IPS-18a (cell line): Measurements from ENCODE around the gene OR5H2.

Experiments used
- H3K27ac ChIP-seq: one replicate; pipeline ENCODE4 v1.5.1; 2013; ENCODE audit warnings: low read length
- H3K27me3 ChIP-seq: one replicate; pipeline ENCODE4 v1.6.1; 2013; ENCODE audit warnings: mild to moderate bottlenecking, low read length; ENCODE audit not compliant: control insufficient read depth, insufficient read depth
- H3K36me3 ChIP-seq: one replicate; pipeline ENCODE4 v1.6.1; 2013; ENCODE audit warnings: low read depth, low read length; ENCODE audit not compliant: control insufficient read depth
- H3K4me1 ChIP-seq: one replicate; pipeline ENCODE4 v1.6.1; 2013; ENCODE audit warnings: low read depth, low read length; ENCODE audit not compliant: control insufficient read depth
- H3K4me3 ChIP-seq: one replicate; pipeline ENCODE4 v1.5.1; 2013; ENCODE audit warnings: low read length
- H3K9ac ChIP-seq: one replicate; pipeline ENCODE4 v1.6.1; 2013; ENCODE audit warnings: mild to moderate bottlenecking, low read length, moderate library complexity
- H3K9me3 ChIP-seq: one replicate; pipeline ENCODE4 v1.6.1; 2013; ENCODE audit warnings: low read depth, low read length; ENCODE audit not compliant: control insufficient read depth

OR5H2 gene

DNA sequence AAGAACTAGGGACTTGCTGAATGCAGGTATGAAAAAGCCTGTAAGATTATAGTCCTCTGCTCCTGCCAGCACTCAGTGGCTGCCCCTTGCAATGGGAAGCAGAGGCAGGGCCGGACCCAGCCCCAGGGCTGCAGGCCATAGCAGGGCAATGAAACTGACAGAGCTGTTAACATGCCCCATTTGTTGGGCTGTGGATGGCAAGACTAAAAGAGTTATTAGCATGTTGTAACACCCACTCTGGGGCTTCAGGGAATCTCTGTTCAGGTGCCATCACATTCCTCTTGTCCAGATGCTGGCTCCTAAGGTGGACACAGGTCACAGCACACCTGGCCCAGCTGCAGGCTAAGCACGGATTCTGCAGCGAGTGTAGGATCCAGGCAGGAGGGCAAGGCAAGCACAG is 7.4 kb upstream of the OR5H2 start:
- Histone ChIP-seq H3K36me3 (no peaks in the 10 kb centered on the region), H3K9me3 (peaks cover 4% of the 10 kb centered on the region), H3K4me1 (peaks cover 3% of the 10 kb centered on the region), H3K4me3 (no peak overlapping the region), H3K9ac (no peak overlapping the region), H3K27me3 (no peaks in the 10 kb centered on the region), H3K27ac (no peak overlapping the region)

DNA sequence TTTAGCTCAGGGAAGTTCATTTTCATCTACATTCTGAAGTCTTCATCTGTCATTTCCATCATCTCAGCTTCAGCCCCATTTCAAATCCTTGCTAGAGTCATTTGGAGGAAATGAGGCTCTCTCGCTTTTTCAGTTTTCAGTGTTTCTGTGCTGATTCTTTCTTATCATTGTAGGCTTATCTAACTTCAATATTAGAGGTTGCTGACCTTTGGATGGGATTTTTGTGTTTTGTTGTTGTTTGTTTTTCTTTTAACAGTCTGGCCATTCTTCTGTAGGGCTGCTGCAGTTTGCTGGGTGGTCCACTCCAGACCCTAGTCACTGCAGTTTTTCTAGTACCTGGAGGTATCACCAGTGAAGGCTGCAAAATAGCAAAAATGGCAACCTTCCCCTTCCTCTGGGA is 8.6 kb downstream of the OR5H2 start:
- no peaks in the 10 kb centered on the region for H3K36me3 ChIP-seq
- H3K9ac ChIP-seq: no peak overlapping the region
- H3K27me3 ChIP-seq: no peaks in the 10 kb centered on the region
- H3K4me1 ChIP-seq: no peaks in the 10 kb centered on the region
- H3K4me3 ChIP-seq: no peak overlapping the region
- no peak overlapping the region for H3K27ac ChIP-seq
- no peaks in the 10 kb centered on the region for H3K9me3 ChIP-seq

DNA sequence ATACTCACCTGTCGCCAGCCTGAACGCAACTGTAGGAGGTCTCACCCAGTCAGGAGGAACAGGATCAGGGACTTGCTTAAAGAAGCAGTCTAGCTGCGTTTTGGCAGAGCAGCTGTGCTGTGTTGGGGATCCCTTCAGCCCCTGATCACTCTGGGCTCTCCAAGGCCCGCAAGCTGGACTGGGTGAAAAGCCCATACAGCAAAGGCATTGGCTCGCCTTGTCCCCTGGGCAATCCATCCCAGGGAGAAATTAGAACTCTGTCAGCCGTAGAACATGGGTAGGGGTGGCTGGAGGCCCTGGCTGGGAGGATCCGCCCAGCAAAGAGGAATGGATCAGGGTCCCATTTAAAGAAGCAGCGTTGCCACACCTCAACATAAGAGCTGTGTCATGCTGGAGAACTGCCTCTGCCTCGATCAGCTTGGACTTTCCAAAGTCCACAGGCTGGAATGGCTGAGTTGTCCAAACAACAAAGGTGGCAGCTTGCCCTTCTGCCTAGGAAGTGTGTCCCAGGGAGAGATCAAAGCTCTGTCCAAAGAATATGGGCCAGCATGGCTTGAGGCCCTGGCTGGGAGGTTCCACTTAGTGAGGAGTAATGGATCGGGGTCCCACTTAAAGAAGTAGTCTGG is 9.1 kb downstream of the OR5H2 start:
- Histone ChIP-seq H3K9me3 (no peaks in the 10 kb centered on the region), H3K27ac (no peak overlapping the region), H3K4me1 (no peaks in the 10 kb centered on the region), H3K36me3 (no peaks in the 10 kb centered on the region), H3K9ac (no peak overlapping the region), H3K4me3 (no peak overlapping the region), H3K27me3 (no peaks in the 10 kb centered on the region)

DNA sequence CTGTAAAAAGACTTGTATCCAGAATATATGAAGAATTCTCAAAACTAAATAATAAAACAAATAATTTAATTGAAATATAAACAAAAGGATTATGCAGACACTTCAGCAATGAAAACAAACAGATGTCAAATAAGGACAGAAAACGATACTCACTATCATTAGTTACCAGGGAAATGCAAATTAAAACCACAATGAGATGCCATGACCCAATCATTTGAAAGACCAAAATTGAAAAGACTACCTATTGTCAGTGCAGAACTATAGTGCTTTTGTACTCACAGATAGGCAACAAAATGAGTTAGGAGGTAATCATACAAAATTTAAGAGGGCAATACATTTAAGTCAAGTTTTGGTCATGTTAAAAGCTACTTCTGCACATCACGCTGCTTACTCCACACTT is 39.8 kb downstream of the OR5H2 start:
- no peaks in the 10 kb centered on the region for H3K9me3 ChIP-seq
- no peaks in the 10 kb centered on the region for H3K36me3 ChIP-seq
- no peaks in the 10 kb centered on the region for H3K27me3 ChIP-seq
- H3K27ac ChIP-seq: no peak overlapping the region
- no peak overlapping the region for H3K4me3 ChIP-seq
- H3K4me1 ChIP-seq: peaks cover 28% of the 10 kb centered on the region
- H3K9ac ChIP-seq: no peak overlapping the region

DNA sequence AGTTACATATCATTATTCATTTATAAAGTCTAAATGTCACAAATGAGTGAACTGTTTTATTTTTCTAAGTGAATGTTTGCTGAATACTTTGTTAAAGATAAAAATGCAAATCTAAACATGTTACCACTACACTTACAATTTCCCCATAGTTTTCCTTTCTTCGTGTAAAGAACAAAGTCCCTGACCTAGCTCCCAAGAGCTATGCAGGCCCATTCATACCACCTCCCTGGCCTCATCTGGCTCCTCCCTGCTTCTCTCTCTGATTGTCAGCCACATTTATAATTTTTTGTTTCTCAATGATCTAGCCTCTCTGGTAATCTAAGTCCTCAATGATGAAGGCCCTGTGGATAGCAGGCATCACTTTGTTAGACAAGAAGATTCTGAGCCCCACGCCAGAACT is 40.4 kb downstream of the OR5H2 start:
- no peak overlapping the region for H3K4me3 ChIP-seq

DNA sequence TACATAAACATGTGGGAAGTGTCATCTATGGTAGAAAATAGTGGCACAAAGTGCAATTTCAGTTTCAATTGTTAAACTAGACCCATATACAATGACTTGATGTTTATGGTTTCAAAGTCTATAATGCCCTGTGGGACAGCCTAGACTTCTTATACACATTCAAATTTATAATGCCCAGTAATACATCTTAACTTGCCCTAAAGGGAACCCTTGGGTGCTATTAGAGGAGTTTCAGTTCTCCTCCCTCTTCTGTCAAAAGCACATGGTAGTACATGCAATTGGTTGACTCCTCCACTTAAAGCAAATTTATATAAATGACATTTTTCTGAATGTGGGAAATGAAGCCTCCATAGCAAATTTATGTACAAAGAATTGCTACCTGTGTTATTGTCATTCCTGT is 41.1 kb downstream of the OR5H2 start:
- H3K9me3 ChIP-seq: no peaks in the 10 kb centered on the region
- no peak overlapping the region for H3K9ac ChIP-seq
- no peak overlapping the region for H3K4me3 ChIP-seq
- H3K27me3 ChIP-seq: no peaks in the 10 kb centered on the region
- H3K4me1 ChIP-seq: peaks cover 31% of the 10 kb centered on the region
- H3K27ac ChIP-seq: no peak overlapping the region
- H3K36me3 ChIP-seq: no peaks in the 10 kb centered on the region

More for the DNA sequence above, 40.4 kb downstream of the OR5H2 start:
- Histone ChIP-seq H3K9me3 (no peaks in the 10 kb centered on the region), H3K36me3 (no peaks in the 10 kb centered on the region), H3K4me1 (peaks cover 31% of the 10 kb centered on the region), H3K9ac (no peak overlapping the region), H3K27me3 (no peaks in the 10 kb centered on the region), H3K27ac (no peak overlapping the region)

DNA sequence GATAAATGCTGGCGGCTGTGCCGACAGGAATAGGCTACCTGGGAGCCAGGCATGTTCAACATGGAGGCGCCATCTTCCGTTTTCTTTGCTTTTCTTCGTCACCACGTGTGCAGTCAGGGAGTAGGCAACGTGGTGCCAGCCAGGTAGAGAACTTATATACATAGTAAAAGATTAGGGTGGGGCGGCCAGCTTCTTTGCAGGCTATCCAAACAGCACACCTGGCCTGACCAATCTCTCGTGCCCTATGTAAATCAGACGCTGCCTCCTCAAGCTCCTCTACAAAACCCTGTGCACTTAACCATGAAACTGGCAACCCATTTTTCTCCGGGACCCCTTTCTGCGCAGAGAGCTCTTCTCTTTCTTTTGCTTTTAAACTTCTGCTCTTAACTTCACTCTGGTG is 42.8 kb downstream of the OR5H2 start:
- Histone ChIP-seq H3K36me3 (no peaks in the 10 kb centered on the region), H3K27me3 (no peaks in the 10 kb centered on the region), H3K4me1 (peaks cover 34% of the 10 kb centered on the region), H3K9ac (no peak overlapping the region), H3K27ac (no peak overlapping the region), H3K4me3 (peak overlapping the region; percentile 5), H3K9me3 (no peaks in the 10 kb centered on the region)

DNA sequence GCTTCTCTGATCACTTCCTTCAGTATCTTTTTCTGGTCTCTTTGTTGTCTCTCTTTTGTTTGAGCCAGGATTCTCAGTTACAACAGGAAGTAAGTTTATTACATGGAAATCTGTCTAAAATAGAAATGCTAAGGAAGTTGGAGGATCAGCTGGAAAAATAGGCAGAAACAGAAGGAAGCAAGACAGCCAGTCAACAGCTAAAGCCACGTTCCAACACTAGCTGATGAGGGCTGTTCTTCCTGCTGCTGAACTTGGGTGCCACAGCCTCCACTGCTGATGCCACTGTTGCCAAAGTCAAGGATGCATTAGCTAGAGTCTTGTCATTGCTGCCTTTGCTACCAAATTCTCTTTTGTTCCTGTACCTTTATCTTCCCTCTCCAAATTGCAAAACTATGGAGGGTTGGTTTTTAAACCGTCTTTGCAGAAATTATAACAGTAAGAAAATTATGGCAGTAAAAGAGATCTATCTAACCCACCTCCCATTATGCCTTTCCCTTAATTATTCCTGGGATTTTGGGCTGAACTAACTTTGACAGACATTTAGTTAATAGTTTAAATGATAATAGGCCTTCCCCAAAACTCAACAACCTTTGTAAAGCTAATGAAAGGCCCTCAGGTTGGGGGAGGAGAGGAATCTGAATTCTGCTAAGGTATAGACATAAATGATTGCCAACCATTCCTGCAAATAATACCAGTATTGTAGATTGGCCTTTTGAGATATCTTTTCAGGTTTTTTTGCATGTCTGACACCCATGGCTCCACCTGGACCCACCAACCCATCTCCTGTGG is 44.0 kb downstream of the OR5H2 start:
- H3K9me3 ChIP-seq: no peaks in the 10 kb centered on the region
- peak overlapping the region; percentile 34 for H3K27ac ChIP-seq
- peak overlapping the region; percentile 18 for H3K4me3 ChIP-seq
- H3K36me3 ChIP-seq: no peaks in the 10 kb centered on the region
- no peaks in the 10 kb centered on the region for H3K27me3 ChIP-seq
- H3K4me1 ChIP-seq: peaks cover 34% of the 10 kb centered on the region
- no peak overlapping the region for H3K9ac ChIP-seq

DNA sequence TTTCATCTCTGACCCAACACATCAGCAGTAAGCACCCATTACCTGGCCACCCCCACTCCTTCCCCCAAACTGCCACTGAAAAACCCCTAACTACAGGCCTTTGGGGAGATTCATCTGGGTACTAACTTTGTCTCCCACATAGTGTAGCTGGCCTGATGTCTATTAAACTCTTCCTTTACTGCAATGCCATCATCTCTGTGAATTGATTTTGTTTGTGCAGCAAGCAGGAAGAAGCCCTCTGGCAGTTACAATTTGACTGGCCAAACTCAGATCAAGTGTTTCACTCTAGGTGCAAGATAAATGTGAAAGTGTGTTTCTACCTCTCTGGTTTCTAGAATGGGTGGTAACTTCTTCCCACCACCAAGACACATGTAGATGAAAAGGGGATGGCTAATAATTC is 44.6 kb downstream of the OR5H2 start:
- Histone ChIP-seq H3K9ac (no peak overlapping the region), H3K9me3 (no peaks in the 10 kb centered on the region), H3K4me3 (peak overlapping the region; percentile 18), H3K27me3 (no peaks in the 10 kb centered on the region), H3K4me1 (peaks cover 34% of the 10 kb centered on the region), H3K36me3 (no peaks in the 10 kb centered on the region), H3K27ac (no peak overlapping the region)

DNA sequence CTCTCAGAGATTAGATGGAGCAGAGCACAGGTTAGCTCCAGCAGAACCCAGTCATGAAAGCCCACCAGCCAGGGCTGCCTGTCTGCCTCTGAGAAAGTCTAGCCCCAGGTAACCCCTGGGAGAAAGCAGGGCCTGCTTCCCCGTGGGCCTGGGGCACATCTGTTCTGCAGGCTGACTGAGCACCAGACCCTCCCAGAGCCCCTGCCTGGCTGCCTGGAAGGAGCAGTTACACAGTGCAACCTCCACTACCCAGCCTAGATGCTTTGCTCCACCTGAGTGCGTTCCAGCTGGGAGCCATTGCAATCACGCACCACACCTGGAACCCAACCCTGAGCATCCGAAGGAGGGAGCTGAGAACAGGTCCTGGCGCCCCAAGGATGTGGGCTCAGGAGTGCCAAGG is 46.6 kb downstream of the OR5H2 start:
- Histone ChIP-seq H3K9ac (no peak overlapping the region), H3K4me3 (no peak overlapping the region), H3K36me3 (no peaks in the 10 kb centered on the region), H3K27me3 (no peaks in the 10 kb centered on the region), H3K4me1 (peaks cover 28% of the 10 kb centered on the region), H3K9me3 (no peaks in the 10 kb centered on the region), H3K27ac (no peak overlapping the region)

DNA sequence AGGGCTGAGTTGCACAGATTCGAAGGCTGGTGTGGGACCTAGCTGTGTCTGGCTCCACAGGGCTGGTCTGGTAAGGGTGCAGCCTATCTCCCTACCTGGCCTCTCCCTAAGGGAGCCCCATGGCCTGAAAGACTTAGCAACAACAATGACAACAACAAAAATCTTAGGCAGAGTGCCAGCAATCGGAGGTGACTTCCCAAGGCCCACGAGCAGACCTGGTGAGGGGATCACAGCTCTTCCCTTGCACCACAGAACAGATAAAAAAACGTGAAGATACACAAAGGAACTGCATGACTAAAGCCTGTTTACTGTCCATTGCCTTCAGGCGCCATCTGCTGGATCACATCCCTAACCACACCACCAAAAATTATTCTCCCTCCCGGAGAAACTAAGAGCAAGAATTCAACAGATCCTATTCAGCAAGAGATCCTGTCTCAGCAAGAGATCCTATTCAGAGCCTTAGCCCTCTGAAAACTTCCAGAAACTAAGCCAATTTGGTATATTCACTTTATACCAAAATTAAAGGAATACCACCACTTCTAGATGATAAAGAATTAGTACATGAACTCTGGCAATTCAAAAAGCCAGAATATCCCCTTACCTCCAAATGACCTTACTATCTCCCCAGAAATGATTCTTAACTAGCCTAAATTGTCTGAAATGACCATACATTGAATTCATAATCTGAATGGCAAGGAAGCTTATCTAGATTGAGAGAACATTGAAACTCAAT is 47.3 kb downstream of the OR5H2 start:
- no peaks in the 10 kb centered on the region for H3K9me3 ChIP-seq
- peaks cover 28% of the 10 kb centered on the region for H3K4me1 ChIP-seq
- H3K9ac ChIP-seq: no peak overlapping the region
- H3K27ac ChIP-seq: no peak overlapping the region
- H3K36me3 ChIP-seq: no peaks in the 10 kb centered on the region
- H3K4me3 ChIP-seq: no peak overlapping the region
- H3K27me3 ChIP-seq: no peaks in the 10 kb centered on the region
